Vagina (tissue), 2 donors: Measurements from ENCODE around the gene SATB1. TPM values are rescaled to one million over a fixed set of nuclear protein-coding genes. Genes with fewer than 3 reads are reported as not detected.

Source experiments
- DNase-seq, 2 donors: peaks; one replicate each; pipeline ENCODE4 v3.0.0-alpha.2; 2017; ENCODE audit errors: extremely low spot score in 2 of 2
- H3K27ac ChIP-seq: fragments of 200-600 bp; sonication (generic); one replicate; pipeline ENCODE4 v1.5.1; 2019
- H3K27me3 ChIP-seq: fragments of 200-600 bp; sonication (generic); one replicate; pipeline ENCODE4 v1.5.1; 2019
- H3K36me3 ChIP-seq, 2 donors: fragments of 200-600 bp; sonication (generic); one replicate each; pipeline ENCODE4 v1.5.1; 2017 to 2019
- H3K4me1 ChIP-seq: fragments of 200-600 bp; sonication (generic); one replicate; pipeline ENCODE4 v1.5.1; 2019
- H3K4me3 ChIP-seq, 2 donors: fragments of 200-600 bp; sonication (generic); 1 replicate in 1 of 2; 2 replicates in 1 of 2; pipeline ENCODE4 v1.5.1; 2016 to 2019
- H3K9me3 ChIP-seq: fragments of 200-600 bp; sonication (generic); one replicate; pipeline ENCODE4 v1.5.1; 2019
- POLR2A ChIP-seq, 2 donors: fragments of 450-650 bp; IDR thresholded peaks; one replicate each; pipeline ENCODE4 v1.6.1; 2017; ENCODE audit warnings: antibody characterized with exemption in 2 of 2, mild to moderate bottlenecking in 2 of 2, moderate library complexity in 2 of 2
- POLR2AphosphoS5 ChIP-seq, 2 donors: sonication (generic); formaldehyde crosslinking; IDR thresholded peaks; one replicate each; pipeline ENCODE4 v1.9.0; 2017; ENCODE audit warnings: antibody characterized with exemption in 2 of 2, mild to moderate bottlenecking in 2 of 2, low read depth in 1 of 2; ENCODE audit not compliant: insufficient read depth in 1 of 2
- intact Hi-C: fragments of 100-400 bp; cut with DNase I; formaldehyde crosslinking; loops from one replicate; pipeline ENCODE4 v1.15.1; 2023
- total RNA-seq: library from RNA; depleted of rRNA; stranded (reverse); fragments of >200 nt; gene quantifications from one replicate; pipeline ENCODE4 v1.2.3, GENCODE V29; 2016
- TF ChIP-seq, protein P1 (sequence below), 3 experiments: fragments of 450-650 bp in 2 of 3; fragments of 200-600 bp in 1 of 3; sonication (generic) in 1 of 3; IDR thresholded peaks; one replicate each; pipeline ENCODE4 v1.5.1; 2017 to 2019; ENCODE audit warnings: antibody characterized with exemption in 3 of 3, mild to moderate bottlenecking in 2 of 3, moderate library complexity in 2 of 3

Gene SATB1
- total RNA-seq, 1 donor from 2014 or later: 51.3 TPM

DNA sequence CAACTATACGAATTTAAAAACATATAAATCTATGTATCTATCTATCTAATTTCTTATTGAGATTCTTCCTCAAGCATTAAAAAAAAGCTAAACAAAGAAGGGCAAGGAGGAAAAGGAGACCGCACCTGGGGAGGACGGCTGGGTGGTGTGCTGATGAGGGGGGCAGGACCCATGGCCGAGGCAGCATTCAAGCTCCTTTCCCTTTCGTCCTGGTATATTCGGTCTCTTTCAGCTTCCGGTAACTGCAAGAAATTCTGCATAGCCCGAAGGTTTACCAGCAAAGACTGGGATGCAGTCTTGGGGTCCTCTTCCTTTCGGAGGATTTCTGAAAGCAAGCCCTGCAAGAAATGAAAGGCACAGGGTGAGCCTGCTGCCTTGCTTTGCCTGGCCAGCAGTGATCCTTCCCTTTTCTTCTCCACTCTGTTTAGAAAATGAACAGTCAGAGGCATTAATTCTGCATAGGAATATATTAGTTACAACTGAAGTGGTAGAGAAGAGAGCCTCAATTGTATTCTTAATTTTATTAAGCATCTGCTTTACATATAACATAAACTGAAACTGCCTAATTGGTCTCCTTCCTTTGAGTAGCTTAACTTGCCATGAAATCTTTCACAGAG, 38.8 kb downstream of the SATB1 start:
- DNase-seq: no peak
- Histone ChIP-seq H3K4me3 (no peak overlapping the region), H3K36me3 (peaks cover 0 to 13% of the 10 kb centered on the region in 2 donors), H3K27ac (no peak overlapping the region), H3K27me3 (no peaks in the 10 kb centered on the region), H3K9me3 (no peaks in the 10 kb centered on the region), H3K4me1 (no peaks in the 10 kb centered on the region)
- intact Hi-C loops: no loop called here
- TF ChIP-seq POLR2AphosphoS5 (IDR thresholded peaks at IDR 0.05; ENCODE audit: insufficient read depth in 1 of 2, low read depth in 1 of 2): no peak
- TF ChIP-seq POLR2A (IDR thresholded peaks at IDR 0.05): no peak
- TF ChIP-seq, protein P1, sequence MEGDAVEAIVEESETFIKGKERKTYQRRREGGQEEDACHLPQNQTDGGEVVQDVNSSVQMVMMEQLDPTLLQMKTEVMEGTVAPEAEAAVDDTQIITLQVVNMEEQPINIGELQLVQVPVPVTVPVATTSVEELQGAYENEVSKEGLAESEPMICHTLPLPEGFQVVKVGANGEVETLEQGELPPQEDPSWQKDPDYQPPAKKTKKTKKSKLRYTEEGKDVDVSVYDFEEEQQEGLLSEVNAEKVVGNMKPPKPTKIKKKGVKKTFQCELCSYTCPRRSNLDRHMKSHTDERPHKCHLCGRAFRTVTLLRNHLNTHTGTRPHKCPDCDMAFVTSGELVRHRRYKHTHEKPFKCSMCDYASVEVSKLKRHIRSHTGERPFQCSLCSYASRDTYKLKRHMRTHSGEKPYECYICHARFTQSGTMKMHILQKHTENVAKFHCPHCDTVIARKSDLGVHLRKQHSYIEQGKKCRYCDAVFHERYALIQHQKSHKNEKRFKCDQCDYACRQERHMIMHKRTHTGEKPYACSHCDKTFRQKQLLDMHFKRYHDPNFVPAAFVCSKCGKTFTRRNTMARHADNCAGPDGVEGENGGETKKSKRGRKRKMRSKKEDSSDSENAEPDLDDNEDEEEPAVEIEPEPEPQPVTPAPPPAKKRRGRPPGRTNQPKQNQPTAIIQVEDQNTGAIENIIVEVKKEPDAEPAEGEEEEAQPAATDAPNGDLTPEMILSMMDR (IDR thresholded peaks at IDR 0.05): no peak

DNA sequence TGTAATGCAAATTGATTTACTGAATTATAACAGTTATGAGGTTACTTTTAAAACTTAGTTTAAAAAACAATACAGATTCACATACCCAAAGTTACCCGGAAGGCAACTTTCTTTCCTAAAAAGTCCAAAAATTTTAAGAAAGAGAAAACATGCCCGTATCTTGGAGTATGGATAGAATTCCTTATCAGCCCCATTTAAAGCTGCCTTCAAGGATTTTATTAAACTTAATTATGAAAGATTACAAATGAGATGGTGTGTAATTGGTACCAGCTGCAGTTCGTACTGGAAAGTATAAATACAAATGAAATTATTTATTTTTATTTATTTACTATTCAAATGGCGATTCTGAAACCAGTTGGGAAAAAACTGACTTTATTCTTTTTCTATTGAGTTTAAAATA, 39.4 kb downstream of the SATB1 start:
- Histone ChIP-seq H3K36me3 (peaks cover 0 to 13% of the 10 kb centered on the region in 2 donors), H3K27ac (no peak overlapping the region), H3K4me1 (no peaks in the 10 kb centered on the region), H3K4me3 (no peak overlapping the region), H3K27me3 (no peaks in the 10 kb centered on the region), H3K9me3 (no peaks in the 10 kb centered on the region)
- intact Hi-C loops: no loop called here
- TF ChIP-seq, protein P1 (IDR thresholded peaks at IDR 0.05): no peak
- TF ChIP-seq POLR2AphosphoS5 (IDR thresholded peaks at IDR 0.05; ENCODE audit: insufficient read depth in 1 of 2, low read depth in 1 of 2) (no peak), POLR2A (IDR thresholded peaks at IDR 0.05) (no peak)
- no peak for DNase-seq

DNA sequence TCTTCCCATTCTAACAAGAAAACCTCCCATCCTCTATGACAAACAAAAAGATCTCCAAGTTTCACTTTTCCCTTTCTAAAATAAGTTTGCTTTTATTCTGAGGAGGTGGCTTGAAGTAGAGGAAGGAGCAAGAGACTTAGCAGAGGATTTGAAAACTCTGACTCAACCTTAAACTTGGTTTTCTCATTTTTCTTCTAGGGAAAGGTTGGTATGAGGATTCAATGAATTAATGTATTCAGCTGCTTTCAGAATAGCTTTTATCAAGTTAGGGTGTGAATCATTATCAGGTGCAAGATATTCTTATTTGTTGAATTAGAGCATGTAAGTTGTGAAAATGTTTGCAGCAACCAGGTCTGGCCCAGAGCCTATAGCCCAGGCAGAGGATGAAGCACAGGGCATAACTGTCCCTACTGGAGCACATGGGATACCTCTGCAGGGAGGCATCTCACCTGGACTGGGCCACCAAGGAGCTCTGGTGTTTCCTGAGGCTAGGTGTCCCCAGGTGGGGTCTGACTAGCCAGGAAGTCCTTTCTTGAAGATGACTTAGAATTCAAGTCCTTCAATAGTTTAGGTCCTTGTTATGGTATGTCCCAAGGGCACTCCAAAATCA, 42.3 kb downstream of the SATB1 start:
- Histone ChIP-seq H3K4me1 (no peaks in the 10 kb centered on the region), H3K4me3 (no peak overlapping the region), H3K27ac (no peak overlapping the region), H3K36me3 (peaks cover 0 to 13% of the 10 kb centered on the region in 2 donors), H3K9me3 (no peaks in the 10 kb centered on the region), H3K27me3 (no peaks in the 10 kb centered on the region)
- intact Hi-C loops: no loop called here
- DNase-seq: no peak
- TF ChIP-seq POLR2AphosphoS5 (IDR thresholded peaks at IDR 0.05; ENCODE audit: insufficient read depth in 1 of 2, low read depth in 1 of 2) (no peak), POLR2A (IDR thresholded peaks at IDR 0.05) (no peak)
- TF ChIP-seq, protein P1 (IDR thresholded peaks at IDR 0.05): no peak

DNA sequence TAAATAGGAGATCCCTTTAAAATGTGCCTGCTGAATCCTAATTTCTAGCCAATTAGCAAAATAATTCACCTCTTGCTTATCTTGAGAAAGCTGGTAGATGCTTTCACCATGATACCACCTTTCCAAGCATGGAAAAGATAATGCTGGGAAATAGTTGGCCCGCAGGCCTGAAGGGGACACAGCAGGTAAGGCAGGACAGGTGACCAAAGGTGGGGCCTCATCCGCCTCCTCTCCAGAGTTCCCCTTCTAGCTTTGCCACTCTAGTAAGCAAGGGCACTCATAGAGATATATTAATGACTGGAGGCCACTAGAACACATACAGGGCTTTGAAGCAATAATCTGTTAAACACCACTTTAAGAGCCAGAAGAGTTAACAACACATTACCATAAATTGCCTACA, 45.5 kb downstream of the SATB1 start:
- intact Hi-C loops: no loop called here
- H3K4me1 ChIP-seq: no peaks in the 10 kb centered on the region
- no peak for DNase-seq
- peaks cover 0 to 11% of the 10 kb centered on the region in 2 donors for H3K36me3 ChIP-seq
- H3K9me3 ChIP-seq: no peaks in the 10 kb centered on the region
- no peak overlapping the region for H3K4me3 ChIP-seq
- H3K27ac ChIP-seq: no peak overlapping the region
- no peak for TF ChIP-seq POLR2AphosphoS5 (IDR thresholded peaks at IDR 0.05; ENCODE audit: insufficient read depth in 1 of 2, low read depth in 1 of 2)
- TF ChIP-seq, protein P1 (IDR thresholded peaks at IDR 0.05): no peak
- TF ChIP-seq POLR2A (IDR thresholded peaks at IDR 0.05): no peak
- H3K27me3 ChIP-seq: no peaks in the 10 kb centered on the region

DNA sequence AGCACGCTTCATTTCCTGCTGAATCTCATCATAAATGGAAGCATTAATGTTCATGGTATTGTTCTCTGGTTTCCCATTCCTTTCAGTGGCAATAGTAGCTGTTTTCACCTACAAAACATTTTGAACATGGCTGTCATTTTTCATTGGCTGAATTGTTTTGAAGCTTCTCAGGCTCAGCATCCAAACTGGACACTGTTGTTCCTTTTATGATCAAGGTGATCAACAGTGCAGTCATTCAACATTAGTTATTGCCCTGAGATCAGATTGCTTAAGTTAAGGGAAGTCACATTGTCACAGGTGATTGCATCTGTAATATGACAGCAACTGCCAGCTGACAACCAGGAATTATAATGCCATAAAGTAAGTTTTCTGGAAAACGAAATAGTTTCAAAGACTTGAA, 46.9 kb downstream of the SATB1 start:
- no peak overlapping the region for H3K27ac ChIP-seq
- TF ChIP-seq POLR2A (IDR thresholded peaks at IDR 0.05): no peak
- no peak for TF ChIP-seq POLR2AphosphoS5 (IDR thresholded peaks at IDR 0.05; ENCODE audit: insufficient read depth in 1 of 2, low read depth in 1 of 2)
- TF ChIP-seq, protein P1 (IDR thresholded peaks at IDR 0.05): no peak
- intact Hi-C loops: no loop called here

More for the DNA sequence above, 46.9 kb downstream of the SATB1 start:
- Histone ChIP-seq H3K27me3 (no peaks in the 10 kb centered on the region), H3K36me3 (peaks cover 0 to 7% of the 10 kb centered on the region in 2 donors), H3K4me3 (no peak overlapping the region), H3K9me3 (no peaks in the 10 kb centered on the region), H3K4me1 (no peaks in the 10 kb centered on the region)
- DNase-seq: no peak
